Stimulated activated CD8-positive, alpha-beta memory T cell treated with anti-CD3 and anti-CD28 coated beads, Interleukin-4, amount 100 ng/mL, for 48 hours (primary cell): ENCODE measurements around the gene GRIN1.
A peak's percentile ranks its signal among the peaks of the same experiment; 100 is the strongest.

Source experiments
- DNase-seq: peaks from one replicate; pipeline ENCODE4 v3.0.0-alpha.2; 2020

GRIN1 gene

DNA sequence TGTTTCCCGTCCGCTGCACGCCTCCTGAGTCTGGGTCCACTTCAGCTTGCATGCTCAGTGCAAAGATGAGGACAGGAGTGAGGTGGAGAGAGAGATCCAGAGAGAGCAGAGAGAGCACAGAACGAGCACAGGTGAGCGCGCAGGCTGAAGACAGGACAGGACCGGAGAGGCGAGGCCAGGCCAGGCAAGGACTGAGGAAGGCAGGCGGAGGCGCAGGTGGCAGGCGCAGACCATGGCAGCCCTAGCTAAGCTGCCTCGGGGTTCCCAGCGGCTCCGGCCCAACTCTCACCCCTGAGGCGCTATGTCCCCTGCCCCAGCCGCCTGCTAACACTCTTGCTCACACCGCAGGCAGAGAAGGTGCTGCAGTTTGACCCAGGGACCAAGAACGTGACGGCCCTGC is 9.7 kb downstream of the GRIN1 start:
- DNase-seq: no peak

DNA sequence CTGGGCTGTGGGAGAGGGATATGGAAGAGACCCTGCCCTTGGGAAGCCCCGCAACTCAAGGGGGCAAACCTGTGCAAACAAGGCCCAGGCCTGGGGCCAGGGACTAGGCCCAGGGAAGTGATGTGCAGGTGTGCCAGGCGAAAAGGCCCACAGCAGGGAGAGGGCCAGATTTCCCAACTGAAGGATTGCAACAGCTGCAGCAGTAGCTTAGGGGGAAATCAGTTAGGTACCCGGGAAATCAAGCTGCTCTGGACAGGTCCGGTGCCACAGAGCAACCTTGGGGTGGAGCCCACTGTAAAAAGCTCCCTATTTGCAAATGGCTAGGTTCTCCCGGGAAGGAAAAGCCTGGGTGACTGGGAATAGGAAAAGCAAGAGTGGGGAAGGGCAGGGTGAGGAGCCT is 10.4 kb downstream of the GRIN1 start:
- no peak for DNase-seq

DNA sequence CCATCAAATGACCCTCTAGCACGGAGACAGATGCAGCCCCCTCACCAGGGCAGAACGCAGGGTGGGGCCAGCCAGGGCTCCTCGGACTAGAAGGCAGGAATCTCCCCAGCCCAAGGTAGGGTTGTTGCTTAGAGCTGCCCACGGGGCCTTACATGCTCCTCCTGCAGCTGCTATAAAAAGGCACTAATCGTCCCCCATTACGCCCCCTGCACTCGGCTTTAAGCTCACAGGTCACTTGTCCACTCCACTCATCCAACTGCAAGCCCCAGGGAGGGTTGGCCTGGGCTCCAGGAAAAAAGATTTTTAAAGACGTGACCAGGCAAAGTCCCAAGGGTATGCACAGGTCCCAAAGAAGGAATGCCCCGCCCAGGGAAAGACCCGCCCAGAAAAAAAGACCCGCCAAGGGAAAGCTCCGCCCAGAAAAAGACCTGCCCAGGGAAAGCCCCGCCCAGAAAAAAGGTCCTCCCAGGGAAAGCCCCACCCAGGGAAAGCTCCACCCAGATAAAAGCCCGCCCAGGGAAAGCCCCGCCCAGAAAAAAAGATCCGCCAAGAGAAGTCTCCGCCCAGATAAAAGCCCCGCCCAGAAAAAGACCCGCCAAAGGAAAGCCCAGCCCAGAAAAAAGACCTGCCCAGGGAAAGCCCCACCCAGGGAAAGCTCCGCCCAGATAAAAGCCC is 11.1 kb downstream of the GRIN1 start:
- peak; percentile 82 for DNase-seq

GRCh38 chr9:137150617-137151457 is 11.9 kb downstream of the GRIN1 start:
- DNase-seq: peak; percentile 89

DNA sequence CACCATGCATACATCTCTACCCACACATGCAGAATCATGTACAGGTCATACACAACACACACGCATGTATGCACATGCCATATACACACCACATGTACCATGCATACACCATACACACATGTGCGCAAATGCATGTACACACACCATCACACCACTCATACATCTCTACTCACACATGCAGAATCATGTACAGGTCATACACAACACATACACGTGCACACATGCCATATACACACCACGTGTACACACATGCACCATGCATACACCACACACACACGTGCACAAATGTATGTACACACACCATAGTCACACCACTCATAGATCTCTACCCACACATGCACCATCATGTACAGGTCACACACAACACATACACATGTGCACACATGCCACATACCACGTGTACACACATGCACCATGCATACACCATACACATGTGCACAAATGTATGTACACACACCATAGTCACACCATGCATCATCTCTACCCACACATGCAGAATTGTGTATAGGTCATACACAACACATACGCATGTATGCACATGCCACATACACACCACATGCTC is 14.0 kb downstream of the GRIN1 start:
- DNase-seq: no peak

DNA sequence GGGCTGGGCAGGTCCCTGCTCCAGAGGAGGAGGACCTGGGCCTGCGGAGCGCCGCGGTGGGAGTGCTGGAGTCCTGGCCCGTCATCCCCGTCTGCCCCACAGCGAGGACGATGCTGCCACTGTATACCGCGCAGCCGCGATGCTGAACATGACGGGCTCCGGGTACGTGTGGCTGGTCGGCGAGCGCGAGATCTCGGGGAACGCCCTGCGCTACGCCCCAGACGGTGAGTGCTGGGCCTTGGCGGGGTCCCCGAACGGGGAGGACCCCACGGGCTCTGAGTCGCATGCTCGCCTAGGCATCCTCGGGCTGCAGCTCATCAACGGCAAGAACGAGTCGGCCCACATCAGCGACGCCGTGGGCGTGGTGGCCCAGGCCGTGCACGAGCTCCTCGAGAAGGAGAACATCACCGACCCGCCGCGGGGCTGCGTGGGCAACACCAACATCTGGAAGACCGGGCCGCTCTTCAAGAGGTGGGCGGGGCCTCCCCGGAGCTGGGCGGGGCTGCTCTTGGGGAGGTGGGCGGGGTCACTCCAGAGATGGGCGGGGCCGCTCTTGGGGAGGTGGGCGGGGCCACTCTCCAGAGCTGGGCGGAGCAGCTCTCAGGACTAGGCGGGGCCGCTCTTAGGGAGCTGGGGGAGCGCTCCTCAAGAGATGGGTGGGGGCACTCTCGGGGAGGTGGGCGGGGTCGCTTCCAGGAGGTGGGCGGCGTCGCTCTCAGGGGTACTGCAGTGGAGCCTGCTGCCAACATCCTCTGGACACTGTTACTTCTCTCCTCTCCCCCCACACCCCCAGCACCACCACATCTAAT is 17.8 kb downstream of the GRIN1 start:
- peak; percentile 81 for DNase-seq

DNA sequence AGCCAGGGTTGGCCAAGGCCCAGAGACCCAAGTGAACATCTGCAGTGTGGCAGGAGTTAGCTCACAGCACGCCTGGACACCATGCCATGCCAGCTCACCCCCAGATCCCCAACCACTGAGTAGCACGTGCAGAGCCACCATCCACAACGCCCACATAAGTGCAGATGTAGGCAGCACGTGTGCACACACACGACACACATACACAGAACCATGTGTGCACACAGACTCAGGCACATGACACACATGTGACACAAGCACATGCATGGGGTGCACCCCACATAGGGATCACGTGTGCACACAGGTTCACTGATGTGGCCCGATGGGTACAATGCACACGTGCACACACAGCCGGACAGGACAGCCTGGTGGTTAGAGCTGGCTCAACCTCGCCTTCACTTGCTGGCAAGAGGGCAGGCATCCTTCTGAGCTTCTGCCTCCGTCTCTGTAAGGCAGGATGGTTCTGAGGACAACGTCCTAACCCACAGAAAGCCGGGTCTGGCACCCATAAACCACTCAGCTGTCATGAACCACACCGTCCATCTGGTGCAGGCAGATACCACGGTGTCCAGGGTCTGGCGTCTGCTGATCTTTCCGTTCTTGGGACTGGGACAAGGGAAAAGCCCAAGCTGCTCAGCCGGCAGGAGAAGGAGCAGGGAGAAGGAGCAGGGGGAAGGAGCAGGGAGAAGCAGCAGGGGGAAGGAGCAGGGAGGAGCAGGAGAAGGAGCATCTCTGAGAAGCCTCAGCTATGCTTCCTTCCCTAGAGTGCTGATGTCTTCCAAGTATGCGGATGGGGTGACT is 18.9 kb downstream of the GRIN1 start:
- no peak for DNase-seq

GRCh38 chr9:137158625-137159024 is 19.7 kb downstream of the GRIN1 start:
- no peak for DNase-seq

GRCh38 chr9:137159105-137160053 is 20.4 kb downstream of the GRIN1 start:
- DNase-seq: no peak

GRCh38 chr9:137160054-137160425 is 21.1 kb downstream of the GRIN1 start:
- DNase-seq: no peak

GRCh38 chr9:137160716-137161557 is 22.0 kb downstream of the GRIN1 start:
- DNase-seq: no peak

- DNase-seq: no peak
These were observed 22.9 kb downstream of the GRIN1 start for GRCh38 chr9:137161558-137162486.

DNA sequence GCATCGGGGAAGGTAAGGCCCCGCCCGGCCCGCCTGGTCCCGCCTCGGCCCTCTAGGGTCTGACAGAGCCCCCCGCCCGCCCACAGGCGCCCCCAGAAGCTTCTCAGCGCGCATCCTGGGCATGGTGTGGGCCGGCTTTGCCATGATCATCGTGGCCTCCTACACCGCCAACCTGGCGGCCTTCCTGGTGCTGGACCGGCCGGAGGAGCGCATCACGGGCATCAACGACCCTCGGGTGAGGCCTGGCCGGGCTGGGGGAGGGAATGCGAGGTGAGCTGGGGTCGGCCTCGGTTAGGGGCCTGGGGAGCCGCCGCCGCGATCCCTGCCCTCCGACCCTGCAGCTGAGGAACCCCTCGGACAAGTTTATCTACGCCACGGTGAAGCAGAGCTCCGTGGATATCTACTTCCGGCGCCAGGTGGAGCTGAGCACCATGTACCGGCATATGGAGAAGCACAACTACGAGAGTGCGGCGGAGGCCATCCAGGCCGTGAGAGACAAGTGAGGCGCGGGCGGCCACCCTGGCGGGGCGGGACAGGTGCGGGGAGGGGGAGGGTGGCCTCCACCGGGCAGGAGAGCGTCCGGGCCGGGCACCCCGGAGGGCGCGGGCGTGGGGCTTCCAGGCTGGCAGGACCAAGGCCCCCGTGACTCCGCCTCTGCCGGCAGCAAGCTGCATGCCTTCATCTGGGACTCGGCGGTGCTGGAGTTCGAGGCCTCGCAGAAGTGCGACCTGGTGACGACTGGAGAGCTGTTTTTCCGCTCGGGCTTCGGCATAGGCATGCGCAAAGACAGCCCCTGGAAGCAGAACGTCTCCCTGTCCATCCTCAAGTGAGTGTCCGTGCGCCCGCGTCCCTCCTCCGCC is 23.8 kb downstream of the GRIN1 start:
- no peak for DNase-seq

GRCh38 chr9:137163365-137163715 is 24.4 kb downstream of the GRIN1 start:
- DNase-seq: no peak

DNA sequence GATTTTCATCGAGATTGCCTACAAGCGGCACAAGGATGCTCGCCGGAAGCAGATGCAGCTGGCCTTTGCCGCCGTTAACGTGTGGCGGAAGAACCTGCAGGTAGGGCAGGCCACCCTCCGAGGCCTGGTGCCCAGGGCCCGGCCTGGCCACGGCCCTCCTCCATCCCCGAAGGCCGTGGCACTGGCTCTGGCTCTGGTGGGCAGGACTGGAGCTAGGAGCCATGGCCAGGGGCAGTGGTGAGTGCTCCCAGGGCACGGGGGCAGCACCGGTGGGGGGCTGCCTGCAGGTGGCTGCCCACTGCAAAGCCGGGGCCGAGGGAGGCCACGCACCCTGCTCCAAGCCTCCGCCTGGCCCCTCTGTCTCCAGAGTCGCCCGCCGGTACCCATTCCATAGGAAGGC is 24.9 kb downstream of the GRIN1 start:
- no peak for DNase-seq

DNA sequence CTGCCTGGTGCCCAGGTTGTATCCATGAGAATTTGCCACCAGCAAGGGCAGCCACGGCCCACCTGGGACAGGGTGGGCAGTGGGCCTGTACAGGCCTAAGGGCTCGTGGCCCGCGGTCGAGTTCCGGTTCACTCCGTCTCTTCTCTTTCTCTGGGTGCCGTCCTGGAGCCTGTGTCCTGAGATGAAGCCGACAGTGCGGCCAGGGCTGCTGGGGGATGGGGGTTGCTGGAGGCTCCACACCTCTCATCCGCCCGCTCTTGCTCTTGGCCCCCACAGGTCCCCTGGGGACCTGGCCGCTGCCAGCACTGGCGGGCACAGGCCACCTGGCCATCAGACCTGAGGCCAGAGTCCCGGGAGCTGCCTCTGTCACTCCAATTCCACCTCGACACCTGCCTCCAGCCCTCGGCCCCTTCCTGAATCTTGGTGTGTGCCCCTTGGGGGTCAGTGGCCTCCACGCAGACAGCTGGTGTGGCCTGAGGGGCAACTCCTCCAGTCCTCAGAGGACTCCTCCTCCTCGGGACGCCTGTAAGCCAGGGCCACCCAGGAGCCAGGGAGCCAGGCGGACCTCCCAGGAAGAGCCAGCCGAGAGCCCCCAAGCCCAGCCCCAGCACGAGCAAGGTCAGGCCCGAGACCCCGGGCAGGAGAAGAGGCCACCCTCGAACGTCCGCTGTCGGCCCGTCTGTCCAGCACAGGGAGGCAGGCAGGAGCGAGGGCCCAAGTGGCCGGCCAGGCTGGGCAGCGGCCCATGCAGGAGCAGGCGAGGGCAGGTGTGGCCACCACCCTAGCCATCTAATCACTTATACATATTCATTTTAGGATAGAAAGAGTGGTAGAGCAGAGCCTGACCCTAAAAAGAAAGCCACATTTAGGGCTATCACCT is 25.7 kb downstream of the GRIN1 start:
- DNase-seq: no peak

DNA sequence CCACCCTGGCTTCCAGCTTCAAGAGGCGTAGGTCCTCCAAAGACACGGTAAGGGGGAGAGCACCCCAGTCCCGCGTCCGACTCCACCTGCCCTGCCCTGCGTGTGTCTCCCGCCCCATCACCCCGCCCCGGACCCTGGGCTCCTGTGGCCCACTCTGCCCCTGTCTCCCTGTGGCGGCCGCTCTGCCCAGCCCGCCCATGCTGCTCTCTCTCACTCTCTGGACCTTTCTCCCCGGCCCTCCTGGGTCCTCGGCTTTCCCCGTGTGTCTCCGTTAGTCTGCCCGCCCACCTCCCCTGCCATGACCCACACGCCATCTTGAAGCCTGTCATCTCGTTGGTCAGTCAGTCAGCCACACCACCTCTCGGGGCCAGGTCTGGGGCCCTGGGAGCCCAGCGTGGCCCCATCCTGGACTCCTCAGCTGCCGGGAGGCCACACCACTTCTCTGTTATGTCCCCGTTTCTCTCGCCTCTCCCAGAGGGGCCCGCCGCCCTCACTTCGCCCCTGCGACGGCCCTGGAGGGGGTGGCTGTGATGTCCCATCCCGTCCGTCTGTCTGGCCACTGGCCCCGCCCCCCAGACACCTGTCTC is 26.4 kb downstream of the GRIN1 start:
- no peak for DNase-seq
